ENCODE data around the gene MSH3.

Gene MSH3

DNA sequence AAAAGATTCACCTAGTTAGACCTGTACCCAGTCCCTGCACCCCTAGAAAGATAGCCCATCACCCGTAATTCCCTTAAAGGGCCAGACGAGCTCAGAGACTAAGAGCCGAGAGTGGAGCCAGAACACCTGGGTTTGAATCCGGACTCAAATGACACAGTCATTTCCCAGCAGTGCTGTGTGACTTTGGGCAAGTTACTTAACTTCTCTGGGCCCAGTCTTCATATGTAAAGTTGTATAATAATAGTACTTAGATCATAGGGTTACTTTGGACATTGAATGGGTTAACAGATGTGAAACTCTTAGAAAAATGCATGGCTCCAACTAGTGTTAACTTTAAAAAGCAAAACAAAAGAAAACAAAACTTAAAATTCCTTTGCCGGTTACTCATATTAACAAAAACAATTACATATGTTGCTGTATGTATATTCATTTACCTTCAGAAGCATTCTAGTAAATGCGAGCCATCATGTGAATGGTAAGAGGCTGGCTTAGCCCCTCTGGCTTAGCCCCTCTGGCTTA is 265.3 kb downstream of the MSH3 start:
- DNase-seq: no peak

DNA sequence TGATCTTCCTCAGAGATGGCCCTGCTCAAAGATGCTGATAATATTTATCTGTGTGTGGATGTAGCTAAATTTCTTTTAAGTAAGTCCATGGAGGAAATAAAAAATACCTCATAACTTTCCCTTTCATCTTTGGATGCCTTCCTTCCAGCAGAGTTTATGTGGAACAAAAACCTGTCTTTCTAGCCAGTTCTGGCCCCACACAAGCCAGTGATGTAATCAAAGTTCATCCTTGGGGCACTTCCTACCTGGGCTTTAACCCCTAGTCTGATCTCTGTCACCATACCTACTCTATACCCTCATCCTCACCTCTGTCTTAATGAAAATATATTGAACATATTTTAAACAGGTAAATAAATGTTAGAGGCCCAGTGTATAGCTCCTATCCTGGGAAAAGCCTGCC is 265.9 kb downstream of the MSH3 start:
- DNase-seq: no peak

DNA sequence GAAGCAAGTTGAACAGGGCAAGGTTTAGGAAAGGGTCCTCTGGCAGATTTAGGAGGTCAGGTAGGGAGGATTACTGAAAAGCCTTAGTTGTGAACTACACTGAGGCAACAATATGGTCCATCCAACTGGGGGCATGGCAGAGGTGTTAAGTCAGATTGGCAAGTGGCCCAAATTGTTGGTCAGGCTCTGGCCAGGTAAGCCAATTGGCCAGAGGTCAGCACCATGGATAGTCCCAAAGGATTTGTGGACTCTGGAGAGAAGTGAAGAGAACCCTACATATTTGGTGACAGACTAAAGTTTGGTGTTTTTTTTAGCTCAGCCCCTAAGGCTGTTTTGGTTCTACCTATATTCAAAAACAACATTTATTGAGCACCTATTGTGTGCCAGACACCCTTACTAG is 266.6 kb downstream of the MSH3 start:
- DNase-seq: no peak

- DNase-seq: no peak
Observed at GRCh38 chr5:80925931-80926330, 271.5 kb downstream of the MSH3 start.

Measured in SHP77 (cell line).